Activated T-cell treated with anti-CD3 and anti-CD28 coated beads, Interleukin-2, amount 50 U/mL, for 4 hours (primary cell): ENCODE data around the gene MTSS2. TPM values are rescaled to one million over a fixed set of nuclear protein-coding genes. Genes with fewer than 3 reads are reported as not detected.
"Not testable (repeated sequence)": the region's sequence is repeated elsewhere in the genome, so short reads cannot be mapped to it uniquely, and the experiment has no call there.

Experiments
- ATAC-seq, 2 donors: fragments of 200-7000 bp; cut with Tn5 transposase; one replicate each; pipeline ENCODE4 v1.10.0; 2021
- DNase-seq: peaks from one replicate; pipeline ENCODE4 v3.0.0-alpha.2; 2020
- H3K27me3 Mint-ChIP-seq: one replicate; pipeline ENCODE4 v1.8.0; 2021; ENCODE audit warnings: low read depth, mixed read lengths
- H3K36me3 Mint-ChIP-seq: one replicate; pipeline ENCODE4 v1.8.0; 2022; ENCODE audit warnings: mixed read lengths; ENCODE audit not compliant: insufficient read depth
- H3K4me1 Mint-ChIP-seq: one replicate; pipeline ENCODE4 v1.8.0; 2021; ENCODE audit warnings: low read depth, mixed read lengths
- H3K4me3 Mint-ChIP-seq: one replicate; pipeline ENCODE4 v1.8.0; 2021; ENCODE audit warnings: mild to moderate bottlenecking, moderate library complexity, mixed read lengths
- H3K9me3 Mint-ChIP-seq: one replicate; pipeline ENCODE4 v1.8.0; 2021; ENCODE audit warnings: mixed read lengths
- total RNA-seq, 3 donors: library from RNA; stranded (reverse); gene quantifications; one replicate each; pipeline ENCODE4 v1.2.1, GENCODE V29; 2021

MTSS2 gene
- total RNA-seq, 3 donors from 2014 or later = 1.9 to 7.3 (median 4.3) TPM

DNA sequence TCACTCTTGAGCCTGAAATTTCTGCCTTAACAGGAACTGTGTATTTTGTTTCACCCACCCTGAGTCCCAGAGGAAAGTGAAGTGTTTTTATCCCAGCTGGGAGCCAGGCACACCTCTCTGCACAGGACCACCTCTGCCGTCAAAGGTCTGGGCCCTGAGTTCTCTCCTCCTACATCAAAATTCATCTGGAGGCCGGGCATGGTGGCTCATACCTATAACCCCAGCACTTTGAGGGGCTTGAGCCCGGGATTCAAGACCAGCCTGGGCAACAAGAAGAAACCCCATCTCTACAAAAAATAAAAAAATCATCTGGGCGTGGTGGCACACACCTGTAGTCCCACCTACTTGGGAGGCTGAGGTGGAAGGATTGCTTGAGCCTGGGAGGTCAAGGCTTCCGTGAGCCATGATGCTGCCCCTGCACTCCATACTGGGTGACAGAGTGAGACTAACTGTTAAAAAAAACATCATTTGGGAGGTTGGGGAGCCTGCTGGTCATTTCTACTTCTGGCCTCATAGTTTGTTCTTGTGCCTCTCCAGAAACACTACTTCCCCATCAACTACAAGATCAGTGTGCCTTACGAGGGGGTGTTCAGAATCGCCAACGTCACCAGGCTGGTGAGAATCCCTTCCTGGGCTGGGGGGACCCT is 29.7 kb downstream of the MTSS2 start:
- Mint-ChIP-seq H3K4me3 (no peak overlapping the region), H3K9me3 (no peaks in the 10 kb centered on the region), H3K4me1 (peaks cover 4% of the 10 kb centered on the region), H3K27me3 (no peaks in the 10 kb centered on the region), H3K36me3 (no peaks in the 10 kb centered on the region)
- ATAC-seq (no peak), DNase-seq (no peak)

- H3K27me3 Mint-ChIP-seq = no peaks in the 10 kb centered on the region
- H3K36me3 Mint-ChIP-seq = no peaks in the 10 kb centered on the region
- H3K4me1 Mint-ChIP-seq = peaks cover 4% of the 10 kb centered on the region
- H3K4me3 Mint-ChIP-seq = peak overlapping the region; percentile 24
- no peaks in the 10 kb centered on the region for H3K9me3 Mint-ChIP-seq
- peak; percentile 75 to 77 for ATAC-seq
- peak; percentile 73 for DNase-seq
Measured at GRCh38 chr16:70653809-70654771, 31.8 kb downstream of the MTSS2 start.

DNA sequence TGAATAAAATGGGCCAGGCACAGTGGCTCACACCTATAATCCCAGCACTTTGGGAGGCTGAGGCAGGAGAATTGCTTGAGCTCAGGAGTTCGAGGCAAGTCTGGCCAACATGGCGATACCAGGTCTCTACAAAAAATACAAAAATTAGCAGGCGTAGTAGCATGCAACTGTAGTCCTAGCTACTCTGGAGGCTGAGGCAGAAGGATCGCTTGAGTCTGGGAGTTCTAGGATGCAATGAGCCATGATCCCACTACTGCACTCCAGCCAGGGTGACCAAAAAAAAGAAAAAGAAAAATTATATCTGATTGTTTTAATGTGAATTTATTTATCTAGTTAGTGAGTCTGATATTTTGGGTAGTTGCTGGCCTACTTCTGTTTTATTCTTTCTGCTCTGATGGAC is 32.4 kb downstream of the MTSS2 start:
- Mint-ChIP-seq H3K9me3 (no peaks in the 10 kb centered on the region), H3K36me3 (no peaks in the 10 kb centered on the region), H3K4me1 (peaks cover 4% of the 10 kb centered on the region), H3K27me3 (no peaks in the 10 kb centered on the region), H3K4me3 (no peak overlapping the region)
- no peak for ATAC-seq
- DNase-seq = no peak

DNA sequence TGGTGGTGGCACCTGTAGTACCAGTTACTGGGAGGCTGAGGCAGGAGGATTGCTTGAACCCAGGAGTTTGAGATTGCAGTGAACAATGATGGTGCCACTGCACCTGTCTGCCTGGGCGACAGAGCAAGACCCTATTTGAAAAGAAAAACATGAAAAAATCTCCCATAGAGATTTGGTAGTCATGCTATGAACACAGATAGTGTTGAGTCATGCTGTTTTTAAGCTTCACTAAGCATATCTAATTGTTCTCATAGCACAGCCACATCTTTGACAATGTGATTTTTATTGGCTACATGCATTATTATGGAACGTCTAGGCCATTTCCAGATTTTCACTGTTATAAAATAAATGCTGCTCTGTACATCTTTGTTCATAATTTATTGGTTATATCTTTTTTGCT is 33.5 kb downstream of the MTSS2 start:
- Mint-ChIP-seq H3K4me3 (no peak overlapping the region), H3K4me1 (peaks cover 4% of the 10 kb centered on the region), H3K9me3 (no peaks in the 10 kb centered on the region), H3K27me3 (no peaks in the 10 kb centered on the region), H3K36me3 (no peaks in the 10 kb centered on the region)
- ATAC-seq = no peak
- no peak for DNase-seq

DNA sequence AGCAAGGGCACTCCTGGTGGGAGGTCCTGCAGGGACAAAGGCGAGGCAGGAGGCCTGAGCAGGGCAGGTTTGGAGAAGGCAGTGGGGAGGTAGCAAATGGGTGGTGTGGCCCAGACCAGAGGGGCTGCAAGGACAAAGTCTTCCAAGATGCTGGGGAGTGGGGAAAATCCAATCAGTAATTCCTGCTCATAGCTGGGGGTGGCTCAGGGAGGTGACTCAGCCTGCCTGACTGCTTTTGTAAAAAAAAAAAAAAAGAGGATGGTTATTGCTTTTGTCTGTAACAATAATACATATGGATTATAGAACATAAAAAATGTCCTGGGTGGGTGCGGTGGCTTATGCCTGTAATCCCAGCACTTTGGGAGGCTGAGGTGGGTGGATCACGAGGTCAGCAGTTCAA is 34.3 kb downstream of the MTSS2 start:
- Mint-ChIP-seq H3K4me1 (peaks cover 4% of the 10 kb centered on the region), H3K27me3 (no peaks in the 10 kb centered on the region), H3K9me3 (no peaks in the 10 kb centered on the region), H3K4me3 (no peak overlapping the region), H3K36me3 (no peaks in the 10 kb centered on the region)
- DNase-seq (no peak), ATAC-seq (no peak)

- no peaks in the 10 kb centered on the region for H3K36me3 Mint-ChIP-seq
- no peaks in the 10 kb centered on the region for H3K27me3 Mint-ChIP-seq
- peaks cover 4% of the 10 kb centered on the region for H3K4me1 Mint-ChIP-seq
- H3K4me3 Mint-ChIP-seq = no peak overlapping the region
- no peak for ATAC-seq
- no peaks in the 10 kb centered on the region for H3K9me3 Mint-ChIP-seq
- no peak for DNase-seq
Measured at GRCh38 chr16:70650216-70650615, 35.6 kb downstream of the MTSS2 start.

DNA sequence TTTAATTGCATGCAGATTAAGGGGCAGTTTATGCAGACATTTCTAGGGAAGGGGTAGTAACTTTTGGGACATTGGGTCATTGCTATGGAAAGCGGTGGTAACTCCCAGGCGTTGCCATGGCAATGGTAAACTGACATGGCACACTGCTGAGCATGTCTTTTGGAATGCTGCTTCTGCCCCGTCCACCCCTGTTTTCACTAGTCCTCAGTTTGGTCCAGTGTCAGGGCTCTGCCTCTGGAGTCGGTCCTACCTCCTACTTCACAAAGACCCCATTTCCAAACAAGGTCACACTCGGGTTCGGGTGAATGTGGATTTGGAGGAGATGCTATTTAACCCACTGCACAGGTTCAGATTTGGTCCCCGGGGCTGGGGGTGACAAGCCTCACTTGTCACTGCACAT is 36.6 kb downstream of the MTSS2 start:
- Mint-ChIP-seq H3K9me3 (no peaks in the 10 kb centered on the region), H3K4me3 (no peak overlapping the region), H3K4me1 (peaks cover 4% of the 10 kb centered on the region), H3K36me3 (no peaks in the 10 kb centered on the region), H3K27me3 (no peaks in the 10 kb centered on the region)
- ATAC-seq (no peak), DNase-seq (no peak)

DNA sequence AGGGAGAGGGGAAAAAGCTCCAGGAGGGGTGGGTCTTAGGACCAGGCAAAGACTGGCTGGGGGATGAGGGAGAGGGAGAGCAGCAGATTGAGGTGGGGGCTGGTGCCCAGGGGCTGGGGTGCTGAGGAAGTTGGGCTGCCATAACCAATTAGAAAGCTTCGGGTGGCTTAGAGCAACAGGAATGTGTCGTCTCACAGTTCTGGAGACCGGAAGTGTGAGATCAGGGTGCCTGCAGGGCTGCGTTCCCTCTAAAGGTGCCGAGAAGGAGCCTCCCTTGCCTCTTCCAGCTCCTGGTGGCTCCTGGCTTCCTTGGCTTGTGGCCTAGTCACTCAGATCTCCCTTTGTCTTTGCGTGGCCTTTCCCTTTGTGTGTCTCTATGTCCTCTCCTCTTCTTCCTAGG is 37.2 kb downstream of the MTSS2 start:
- Mint-ChIP-seq H3K27me3 (no peaks in the 10 kb centered on the region), H3K4me1 (peaks cover under 1% of the 10 kb centered on the region), H3K4me3 (no peak overlapping the region), H3K36me3 (no peaks in the 10 kb centered on the region), H3K9me3 (no peaks in the 10 kb centered on the region)
- DNase-seq (no peak), ATAC-seq (no peak)

- no peaks in the 10 kb centered on the region for H3K27me3 Mint-ChIP-seq
- H3K4me3 Mint-ChIP-seq = no peak overlapping the region
- no peaks in the 10 kb centered on the region for H3K4me1 Mint-ChIP-seq
- no peaks in the 10 kb centered on the region for H3K9me3 Mint-ChIP-seq
- no peaks in the 10 kb centered on the region for H3K36me3 Mint-ChIP-seq
- no peak for ATAC-seq
- DNase-seq = no peak
Measured at GRCh38 chr16:70647441-70648359, 38.2 kb downstream of the MTSS2 start.

GRCh38 chr16:70646260-70647241 is 39.3 kb downstream of the MTSS2 start, which contains the start of gene IL34:
TSS of gene IL34 (plus strand) at chr16:70646559. CDS start at chr16:70646948, 389 bp downstream.
- no peak for DNase-seq
- Mint-ChIP-seq H3K27me3 (no peaks in the 10 kb centered on the region), H3K9me3 (no peaks in the 10 kb centered on the region), H3K4me3 (no peak within 1 kb of the TSS), H3K36me3 (no peaks in the 10 kb centered on the region), H3K4me1 (no peaks in the 10 kb centered on the region)
- ATAC-seq = no peak

- ATAC-seq (no peak), DNase-seq (no peak)
- Mint-ChIP-seq H3K9me3 (no peaks in the 10 kb centered on the region), H3K36me3 (no peaks in the 10 kb centered on the region), H3K4me1 (no peaks in the 10 kb centered on the region), H3K27me3 (no peaks in the 10 kb centered on the region), H3K4me3 (no peak overlapping the region)
Measured at GRCh38 chr16:70644763-70645597, 40.9 kb downstream of the MTSS2 start.

- not testable (repeated sequence) for H3K27me3 Mint-ChIP-seq, H3K4me1 Mint-ChIP-seq, DNase-seq, ATAC-seq, H3K36me3 Mint-ChIP-seq, H3K9me3 Mint-ChIP-seq, H3K4me3 Mint-ChIP-seq
Measured at GRCh38 chr16:70643264-70643663, 42.6 kb downstream of the MTSS2 start.

GRCh38 chr16:70642633-70643032 is 43.2 kb downstream of the MTSS2 start:
- no peaks in the 10 kb centered on the region for H3K4me1 Mint-ChIP-seq
- H3K9me3 Mint-ChIP-seq = no peaks in the 10 kb centered on the region
- ATAC-seq = no peak
- no peaks in the 10 kb centered on the region for H3K27me3 Mint-ChIP-seq
- no peak for DNase-seq
- H3K4me3 Mint-ChIP-seq = no peak overlapping the region
- H3K36me3 Mint-ChIP-seq = no peaks in the 10 kb centered on the region
